HTERT RPE-1 (cell line): ENCODE measurements around the gene DDAH1.
"Not testable (repeated sequence)": the region's sequence is repeated elsewhere in the genome, so short reads cannot be mapped to it uniquely, and the experiment has no call there.

Experiments used
- in situ Hi-C: fragments of 300-500 bp; cut with MboI; formaldehyde crosslinking; loops from 4 replicates; pipeline ENCODE4 v1.14.3; 2020; ENCODE audit warnings: low sequenced_read_pairs

The DDAH1 gene

DNA sequence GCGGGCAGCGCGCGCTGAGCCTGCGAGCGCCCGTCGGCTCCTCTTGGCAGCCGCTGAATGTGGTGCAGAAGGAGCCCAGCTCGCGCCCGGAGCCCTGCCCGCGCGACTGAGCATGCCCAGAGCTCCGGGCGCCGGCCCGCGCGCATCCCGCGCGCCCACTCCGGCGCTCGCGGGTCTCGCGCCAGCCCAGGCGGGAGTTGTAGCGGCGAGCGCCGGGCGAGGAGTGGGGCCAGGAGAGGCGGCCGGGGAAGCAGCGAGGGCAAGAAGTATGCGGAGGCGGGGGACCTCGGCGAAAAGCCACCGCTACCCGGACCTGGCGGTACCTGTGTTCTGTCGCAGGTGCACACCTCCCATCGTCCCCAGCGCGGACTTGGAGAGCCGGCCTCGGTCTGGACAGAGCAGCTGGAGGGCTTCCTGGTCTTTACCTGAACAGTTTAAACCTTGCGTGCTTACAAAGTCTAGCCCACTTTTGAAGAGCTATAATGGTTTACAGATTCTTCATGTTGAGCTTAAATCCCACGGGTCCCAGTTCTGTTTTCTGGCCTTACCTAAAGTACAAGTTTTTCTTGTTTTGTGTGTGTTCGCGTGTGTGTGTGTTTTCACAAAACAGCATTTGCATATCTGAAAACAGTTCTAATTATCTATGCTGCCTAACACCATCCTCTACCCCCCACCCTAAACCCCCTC is at the start of gene DDAH1:
TSS of gene DDAH1 (minus strand) at position 61 of the 687 bp plus-strand sequence. CDS start 114 bp downstream, outside the sequence.
- in situ Hi-C loops: no loop called here

DNA sequence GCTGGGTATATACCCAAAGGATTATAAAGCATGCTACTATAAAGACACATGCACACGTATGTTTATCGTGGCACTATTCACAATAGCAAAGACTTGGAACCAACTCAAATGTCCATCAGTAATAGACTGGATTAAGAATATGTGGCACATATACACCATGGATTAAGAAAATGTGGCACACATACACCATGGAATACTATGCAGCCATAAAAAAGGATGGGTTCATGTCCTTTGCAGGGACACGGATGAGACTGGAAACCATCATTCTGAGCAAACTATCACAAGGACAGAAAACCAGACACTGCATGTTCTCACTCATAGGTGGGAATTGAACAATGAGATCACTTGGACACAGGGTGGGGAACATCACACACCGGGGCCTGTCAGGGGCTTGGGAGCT is 49.0 kb upstream of the DDAH1 start:
- in situ Hi-C loops: not testable (repeated sequence)

DNA sequence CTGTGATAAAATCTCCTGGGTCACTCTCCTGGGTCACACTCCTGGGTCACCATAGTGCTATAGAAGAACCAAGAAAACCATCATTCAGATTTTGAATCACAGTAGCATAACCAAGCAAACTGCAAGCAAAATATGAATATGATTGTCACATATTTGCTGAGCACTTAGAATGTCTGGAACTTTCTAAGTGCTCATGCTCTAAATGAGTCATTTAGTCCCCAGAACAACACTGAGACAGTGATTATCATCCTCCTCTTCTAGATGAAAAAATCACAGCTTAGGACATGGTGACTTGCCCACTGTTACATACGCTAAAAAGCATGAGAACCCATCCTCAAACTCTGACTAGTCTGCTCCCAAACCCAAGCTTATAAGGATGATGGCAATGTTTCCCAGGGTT is 39.5 kb upstream of the DDAH1 start:
- in situ Hi-C loops: no loop called here

DNA sequence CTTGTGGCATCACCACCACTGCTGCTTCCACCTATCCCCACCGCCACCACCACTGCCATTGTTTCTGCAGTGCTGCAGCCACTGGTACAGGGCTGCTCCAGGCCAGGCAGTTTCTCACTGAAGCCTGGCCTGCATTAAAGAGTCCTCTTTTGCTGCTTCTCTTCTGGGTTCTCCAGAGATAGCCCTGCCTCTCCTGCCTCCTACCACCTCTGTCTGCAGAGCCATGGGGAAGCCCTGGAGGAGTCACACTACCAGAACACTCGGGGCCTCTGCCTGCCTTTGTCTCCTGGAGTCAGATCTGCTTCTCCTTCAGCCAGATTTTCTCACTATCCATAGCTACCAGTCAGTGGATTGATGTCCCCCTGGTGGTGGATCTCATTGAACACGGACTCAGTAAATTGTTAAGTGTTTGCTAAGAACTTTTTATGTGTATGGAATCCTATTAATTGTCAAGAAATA is 37.7 kb upstream of the DDAH1 start:
- in situ Hi-C loops: no loop called here

DNA sequence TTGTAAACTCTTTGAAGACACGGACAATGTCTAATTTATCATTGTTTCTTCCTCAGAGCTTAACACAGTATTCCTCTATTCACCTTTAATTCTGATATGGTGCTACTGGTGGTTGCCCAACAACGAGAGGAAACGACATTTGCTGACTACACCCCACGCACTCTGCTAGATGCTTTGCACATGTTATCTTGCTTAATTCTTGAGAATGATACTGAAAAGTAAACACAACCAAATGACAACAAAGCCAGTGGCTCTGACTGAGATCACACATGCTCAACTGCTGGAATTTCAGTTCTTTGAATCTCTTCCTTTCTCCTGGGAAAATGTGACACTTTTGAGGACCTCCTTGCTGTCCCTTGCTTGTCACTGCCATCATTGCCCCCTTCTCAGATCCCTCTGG is 37.2 kb upstream of the DDAH1 start:
- in situ Hi-C loops: no loop called here

DNA sequence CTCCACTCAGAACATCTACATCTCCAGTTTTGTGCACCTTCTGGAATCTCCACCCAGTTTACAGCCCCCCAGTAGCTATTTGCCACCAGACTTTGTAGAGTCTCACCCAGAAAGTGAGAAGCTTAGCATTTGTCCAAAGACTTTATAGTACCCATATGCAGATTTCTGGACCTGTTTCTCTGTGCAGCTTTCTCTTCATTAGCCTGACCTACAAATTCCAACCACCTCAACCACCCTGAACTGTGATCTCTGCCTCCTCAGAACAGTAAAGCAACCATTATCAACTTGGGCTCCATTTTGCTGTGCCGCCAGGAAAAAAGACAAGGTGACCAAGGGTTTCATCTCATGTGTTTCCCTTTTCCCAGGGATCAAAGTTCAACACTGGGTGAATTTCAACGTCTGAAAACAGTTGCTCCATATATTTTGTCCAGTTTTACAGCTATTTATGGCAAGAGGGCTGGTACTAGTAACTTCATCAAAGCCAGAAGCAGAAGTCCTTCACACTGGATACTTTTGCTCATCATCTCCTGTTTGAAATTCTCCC is 36.5 kb upstream of the DDAH1 start:
- in situ Hi-C loops: no loop called here

DNA sequence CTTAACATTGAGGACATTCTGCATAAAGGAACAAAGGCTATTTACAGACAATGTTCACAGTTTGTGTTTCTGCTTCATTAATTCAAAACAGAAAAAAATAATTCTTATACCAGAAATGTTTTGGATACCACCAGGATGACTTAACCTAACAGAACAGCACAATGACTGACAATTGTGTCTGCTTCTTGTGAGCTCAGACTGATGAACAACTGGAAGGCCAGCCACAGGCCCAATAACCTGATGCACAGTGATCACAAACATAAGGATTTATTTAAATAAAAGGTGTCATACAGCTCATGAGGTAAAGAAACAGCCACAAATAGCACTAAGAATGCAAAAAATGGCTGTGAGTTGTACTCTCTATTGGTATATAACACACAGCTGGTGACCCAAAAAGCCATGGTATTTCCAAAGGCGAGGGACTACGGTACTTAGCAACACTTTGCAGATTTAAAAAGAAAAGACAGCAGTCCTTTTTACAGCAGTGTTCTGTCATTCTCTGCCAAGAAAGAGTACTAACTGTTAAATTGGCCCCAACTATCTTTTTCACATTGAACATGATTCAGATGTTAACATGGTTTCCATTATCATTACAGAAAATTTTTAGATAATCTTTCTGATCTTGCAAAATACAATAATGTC is 32.1 kb upstream of the DDAH1 start:
- in situ Hi-C loops: no loop called here

DNA sequence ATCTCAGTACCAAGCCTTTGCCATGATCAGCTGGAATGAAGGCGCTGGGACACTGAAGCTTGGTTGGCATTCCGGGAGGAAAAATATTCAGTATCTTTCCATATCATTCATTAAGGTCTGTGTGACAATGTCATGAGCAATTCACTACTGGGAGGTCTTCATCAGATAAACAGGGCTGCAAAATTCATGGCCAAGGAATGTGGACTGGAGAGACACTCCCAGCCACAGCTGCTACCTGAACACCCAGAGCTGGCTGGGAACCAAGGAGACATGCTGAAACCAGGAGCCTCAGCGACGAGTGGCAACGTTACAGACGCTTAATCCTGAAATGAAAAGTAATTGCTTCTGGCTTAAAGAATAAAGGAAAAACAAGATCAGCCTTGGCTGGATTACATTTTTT is 30.6 kb upstream of the DDAH1 start:
- in situ Hi-C loops: no loop called here

DNA sequence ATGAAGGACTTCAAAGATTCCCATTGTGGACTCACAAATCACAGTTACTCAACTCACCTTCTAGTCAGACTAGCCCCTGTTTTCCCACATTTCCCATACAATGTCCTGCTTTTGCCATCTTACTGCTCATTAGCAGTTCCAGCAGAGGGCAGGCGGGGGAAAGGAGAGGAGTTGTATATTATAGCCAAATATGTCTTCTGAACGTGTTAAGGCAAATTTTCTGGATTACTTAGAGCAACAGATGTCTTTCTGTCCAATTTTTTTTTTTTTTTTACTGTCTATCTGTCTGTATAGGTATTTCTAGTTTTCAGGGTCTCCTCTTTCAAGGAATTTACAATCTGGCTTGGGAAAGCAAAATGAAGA is 29.9 kb upstream of the DDAH1 start:
- in situ Hi-C loops: no loop called here

DNA sequence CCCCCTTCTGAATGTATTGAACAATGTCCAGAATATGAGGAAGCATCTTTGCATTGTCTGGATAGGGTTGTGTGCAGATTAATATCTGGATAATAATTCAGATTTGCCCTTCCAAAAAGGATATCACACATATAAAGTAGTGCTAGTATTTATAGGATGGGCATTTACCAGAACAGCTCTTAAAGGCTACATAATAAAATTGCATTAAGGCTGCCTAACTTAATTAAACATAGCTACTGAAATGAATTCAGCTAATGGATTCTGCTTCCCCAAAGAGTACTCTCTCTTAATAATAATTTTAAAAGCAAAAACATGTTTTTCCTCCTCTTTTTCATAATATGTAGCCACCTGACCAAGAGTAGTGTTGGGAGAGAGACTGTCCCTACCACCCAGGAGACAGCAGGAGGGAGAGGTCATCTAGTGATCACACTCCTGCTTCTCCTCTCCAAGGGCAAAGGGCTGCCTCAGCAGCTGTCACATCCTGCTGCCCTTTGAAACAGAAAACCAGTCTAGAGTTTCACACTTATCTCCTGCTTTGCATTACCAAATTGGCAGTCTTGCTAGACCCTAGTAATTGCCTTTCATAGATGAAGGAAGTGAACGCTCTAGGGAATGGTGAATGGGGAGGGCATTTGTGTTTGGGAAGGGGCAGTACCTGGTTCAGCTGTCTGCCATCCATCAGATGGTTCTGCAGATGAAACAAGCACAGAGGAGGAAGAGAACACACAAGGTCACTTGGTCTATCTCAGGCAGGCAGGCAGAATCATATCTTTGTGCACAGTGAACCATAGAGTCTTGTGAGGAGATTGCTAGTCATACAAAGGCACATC is 29.3 kb upstream of the DDAH1 start:
- in situ Hi-C loops: no loop called here

DNA sequence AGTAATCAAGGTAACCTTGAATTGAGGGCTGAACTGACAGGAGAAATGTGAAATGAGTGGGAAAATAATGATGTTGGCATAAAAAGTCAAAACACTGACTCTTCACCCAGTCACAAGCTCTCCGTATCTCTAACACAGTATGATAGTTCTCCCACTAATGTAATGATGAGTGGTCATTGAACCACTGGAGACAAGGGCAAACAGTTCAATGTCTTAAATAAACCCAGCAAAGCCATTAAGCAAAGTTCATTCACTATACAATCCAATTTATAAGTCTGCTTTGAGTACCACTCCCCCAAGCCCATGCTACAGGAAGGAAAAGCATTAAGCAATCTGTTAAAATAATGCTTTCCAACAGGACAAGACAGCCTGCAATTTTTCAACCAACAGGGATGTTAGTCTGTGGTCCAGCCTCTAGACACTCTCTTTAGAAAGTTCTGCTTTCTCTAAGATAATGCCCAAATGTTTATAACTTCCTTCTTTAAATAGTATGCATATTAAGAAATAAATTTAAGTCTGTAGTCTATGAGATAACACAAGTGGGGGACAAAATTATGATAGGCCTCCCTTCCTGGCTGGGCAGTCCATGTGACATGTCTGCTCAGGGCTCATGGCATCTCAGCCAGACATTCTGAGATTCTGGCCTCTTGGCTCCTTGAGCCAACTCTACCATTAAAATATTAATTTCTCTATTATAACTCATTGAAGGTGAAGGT is 25.5 kb upstream of the DDAH1 start:
- in situ Hi-C loops: no loop called here

DNA sequence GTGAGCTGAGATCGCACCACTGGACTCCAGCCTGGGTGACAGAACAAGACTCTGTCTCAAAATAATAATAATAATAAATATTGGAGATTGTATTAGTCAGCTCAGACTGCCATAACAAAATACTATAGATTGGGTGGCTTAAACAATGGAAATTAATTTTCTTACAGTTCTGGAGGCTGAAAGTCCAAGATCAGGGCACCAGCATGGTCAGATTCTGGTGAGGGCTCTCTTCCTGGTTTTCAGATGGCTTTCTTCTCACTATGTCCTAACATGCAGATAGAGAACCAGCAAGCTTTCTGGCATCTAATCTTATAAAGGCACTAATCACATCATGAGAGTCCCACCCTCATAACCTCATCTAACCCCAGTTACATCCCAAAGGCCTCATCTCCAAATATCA is 23.2 kb upstream of the DDAH1 start:
- in situ Hi-C loops: no loop called here

DNA sequence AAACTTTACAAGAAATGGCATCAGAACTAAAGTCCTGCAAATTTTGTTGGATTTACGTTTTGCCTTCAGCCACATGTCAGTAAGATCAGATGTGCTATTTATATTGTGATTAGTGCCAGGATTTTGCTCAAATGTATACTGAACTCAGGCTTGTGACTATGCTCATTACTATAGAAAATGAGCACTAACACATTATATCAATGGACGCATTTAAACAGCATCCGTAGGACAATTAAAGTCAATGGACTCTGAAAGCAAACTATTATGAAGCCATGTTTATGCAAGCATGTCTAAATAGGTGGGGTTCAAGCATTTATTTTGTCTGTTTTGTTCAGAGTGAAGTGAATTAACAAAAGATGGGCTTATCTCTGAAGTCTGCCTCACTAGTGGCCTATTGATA is 20.6 kb upstream of the DDAH1 start:
- in situ Hi-C loops: no loop called here

DNA sequence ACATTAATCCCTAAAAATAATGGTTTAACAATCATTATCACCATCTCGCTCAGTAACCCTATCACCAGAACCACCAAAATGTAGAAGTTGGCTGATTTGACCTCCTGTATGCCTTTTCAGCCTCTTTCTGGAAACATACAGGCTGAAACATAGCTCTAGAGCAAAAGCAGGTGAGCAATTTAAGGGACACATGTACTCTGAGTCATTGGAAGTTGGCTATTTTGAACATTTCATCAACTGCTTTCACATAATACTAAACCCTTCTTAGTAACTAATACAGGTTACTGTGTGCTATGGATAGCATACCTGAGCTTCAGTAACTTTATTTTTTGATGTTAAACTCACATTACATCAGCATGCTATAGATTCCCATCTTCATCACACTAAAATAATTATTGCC is 19.8 kb upstream of the DDAH1 start:
- in situ Hi-C loops: no loop called here

DNA sequence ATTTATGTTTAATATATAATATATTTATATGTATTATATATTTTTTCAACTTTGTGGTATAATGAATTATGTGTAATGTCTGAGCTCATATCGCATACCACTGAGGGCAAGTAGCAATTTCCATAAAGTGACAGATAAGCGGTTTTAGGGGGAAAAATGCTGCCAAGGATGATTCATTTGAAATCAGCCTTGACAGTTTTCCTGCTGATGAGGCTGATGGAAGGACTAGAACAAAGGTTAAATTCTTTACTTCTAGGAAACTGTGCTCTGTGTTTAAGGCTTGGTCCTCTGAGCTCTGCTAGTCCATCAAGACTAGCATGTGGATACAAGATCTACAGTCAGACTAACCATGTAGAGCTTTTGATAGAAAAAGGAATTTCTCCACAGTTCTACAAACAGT is 19.3 kb upstream of the DDAH1 start:
- in situ Hi-C loops: no loop called here

DNA sequence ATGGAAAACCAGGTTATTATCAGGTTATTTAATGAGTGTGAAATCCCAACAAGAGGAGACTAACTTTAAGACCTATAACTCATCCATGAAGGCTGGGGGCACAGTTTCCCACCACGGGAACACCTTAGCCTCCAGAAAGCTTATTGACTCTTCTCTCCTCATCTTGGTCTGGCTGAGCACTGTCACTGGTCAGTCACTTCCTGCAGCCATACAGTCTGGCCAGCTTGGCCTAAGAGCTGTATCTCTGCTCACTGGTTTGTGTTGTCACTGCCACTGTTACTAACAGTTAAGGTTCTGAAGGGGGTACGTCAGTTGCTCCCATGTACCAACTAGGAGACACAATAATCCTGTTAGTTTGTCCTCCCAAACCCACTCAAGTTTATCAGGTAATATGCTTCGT is 16.7 kb upstream of the DDAH1 start:
- in situ Hi-C loops: no loop called here

DNA sequence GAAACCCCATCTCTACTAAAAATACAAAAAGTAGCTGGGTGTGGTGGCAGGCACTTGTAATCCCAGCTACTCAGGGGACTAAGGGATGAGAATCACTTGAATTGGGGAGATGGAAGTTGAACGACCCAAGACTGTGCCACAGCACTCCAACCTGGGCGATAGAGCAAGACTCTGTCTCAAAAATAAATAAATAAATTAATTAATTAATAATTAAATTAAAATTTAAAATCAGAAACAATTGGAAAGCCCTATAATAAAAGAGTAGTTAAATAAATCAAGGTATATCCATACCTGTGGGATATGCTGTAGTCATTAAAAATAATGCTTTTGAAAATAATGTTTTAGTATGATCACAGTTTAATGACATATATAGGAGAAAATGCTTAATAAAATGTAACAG is 15.6 kb upstream of the DDAH1 start:
- in situ Hi-C loops: no loop called here

DNA sequence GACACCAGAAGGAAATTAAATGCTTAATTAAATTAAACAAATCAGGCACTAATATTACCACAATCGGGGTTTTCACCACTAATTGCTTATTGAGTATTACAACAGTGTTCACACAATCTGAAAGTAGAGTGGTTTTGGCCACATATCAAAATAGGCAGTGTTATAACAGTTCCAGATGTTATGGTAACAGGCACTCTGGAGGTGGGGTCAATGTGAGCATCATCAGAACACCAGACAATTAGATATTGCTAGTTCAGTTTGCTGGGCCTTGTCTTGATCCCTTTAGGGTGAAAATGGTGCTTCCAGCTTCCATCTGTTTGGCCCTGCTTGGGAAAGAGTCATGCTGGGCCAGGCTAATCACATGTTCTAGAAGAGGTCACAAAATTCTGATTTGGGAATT is 14.5 kb upstream of the DDAH1 start:
- in situ Hi-C loops: no loop called here

DNA sequence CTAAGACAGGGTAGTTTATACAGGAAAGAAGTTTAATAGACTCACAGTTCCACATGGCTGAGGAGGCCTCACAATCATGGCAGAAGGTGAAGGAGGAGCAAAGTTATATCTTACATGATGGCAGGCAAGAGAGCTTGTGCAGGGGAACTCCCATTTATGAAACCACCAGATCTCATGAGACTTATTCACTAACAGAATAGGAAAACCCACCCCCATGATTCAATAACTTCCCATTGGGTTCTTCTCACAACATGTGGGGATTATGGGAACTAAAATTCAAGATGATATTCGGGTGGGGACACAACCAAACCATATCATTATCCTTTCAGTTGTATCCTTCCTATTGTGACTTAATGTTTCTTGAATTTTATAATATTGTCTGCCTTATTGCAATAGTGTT is 13.4 kb upstream of the DDAH1 start:
- in situ Hi-C loops: no loop called here

DNA sequence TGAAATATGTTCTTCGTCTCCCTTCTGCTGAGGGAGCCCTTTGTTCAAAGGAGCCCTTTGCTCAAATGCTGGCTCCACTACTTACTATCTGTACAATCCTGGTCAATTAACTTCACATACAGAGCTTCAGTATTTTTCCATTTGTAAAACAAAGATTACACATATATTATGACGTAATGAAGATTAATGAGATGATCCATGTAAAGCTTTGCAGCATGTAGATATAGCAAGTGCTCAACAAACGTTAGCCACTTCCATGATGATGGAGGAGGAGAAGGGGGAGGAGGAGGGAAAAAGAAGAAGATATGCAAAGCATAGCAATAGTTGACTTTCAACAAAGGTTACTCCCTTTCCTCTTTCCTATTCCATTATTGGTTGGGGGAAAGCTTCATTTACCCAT is 10.1 kb upstream of the DDAH1 start:
- in situ Hi-C loops: no loop called here

DNA sequence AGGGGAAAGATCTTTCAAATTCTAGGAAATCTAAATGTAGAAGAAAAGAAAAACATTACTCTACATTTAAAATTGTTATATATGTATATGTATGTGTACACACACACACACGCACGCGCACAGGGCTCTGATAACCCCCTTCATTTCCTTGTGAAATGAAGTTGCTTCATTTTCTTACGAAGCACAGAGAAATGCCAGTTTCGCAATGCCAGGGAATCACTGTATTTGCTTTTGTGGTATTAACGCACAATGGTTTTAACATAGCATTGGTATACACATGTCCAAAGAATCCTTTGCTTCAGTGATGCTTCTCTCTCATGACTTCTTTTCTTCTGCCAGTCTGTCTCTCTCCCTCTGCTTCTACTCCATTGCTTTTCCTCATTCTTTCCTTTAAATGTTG is 8.4 kb upstream of the DDAH1 start:
- in situ Hi-C loops: no loop called here
